Jurkat, Clone E6-1 (cell line): ENCODE data around the gene RBMS2.

Source experiments
- DNase-seq: peaks from one replicate; pipeline ENCODE4 v3.0.0-alpha.2; 2011; ENCODE audit warnings: low read depth, low spot score
- H3K4me3 ChIP-seq: 2 replicates; pipeline ENCODE4 v1.5.1; 2011; ENCODE audit warnings: mild to moderate bottlenecking, low read length, control low read depth, moderate library complexity

RBMS2 gene

GRCh38 chr12:56616244-56616643 lies 94.6 kb downstream of the RBMS2 start:
- no peak for DNase-seq
- no peak overlapping the region for H3K4me3 ChIP-seq

DNA sequence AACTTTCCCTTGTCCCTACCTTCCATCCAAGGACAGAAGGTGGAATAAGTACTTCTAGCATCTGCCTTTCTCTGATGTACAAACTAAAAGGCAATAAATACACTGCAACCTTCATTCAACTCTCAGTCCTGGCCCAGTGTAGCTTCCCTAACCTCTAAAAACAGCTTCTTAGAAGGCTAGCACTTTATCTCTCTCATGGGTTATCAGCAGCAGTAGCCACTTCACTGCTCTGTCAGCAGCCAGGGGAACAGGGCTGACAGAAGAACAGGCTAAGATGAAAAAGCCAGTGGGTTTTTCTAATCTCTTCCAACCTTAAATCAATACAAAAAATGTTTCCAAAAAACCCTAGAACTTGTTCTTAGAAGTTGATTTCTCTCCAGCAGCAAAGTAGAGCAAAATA lies 95.3 kb downstream of the RBMS2 start:
- no peak overlapping the region for H3K4me3 ChIP-seq
- DNase-seq: no peak

GRCh38 chr12:56622535-56622934 lies 100.9 kb downstream of the RBMS2 start:
- H3K4me3 ChIP-seq: no peak overlapping the region
- no peak for DNase-seq

GRCh38 chr12:56626701-56627100 lies 105.1 kb downstream of the RBMS2 start:
- H3K4me3 ChIP-seq: no peak overlapping the region
- no peak for DNase-seq

DNA sequence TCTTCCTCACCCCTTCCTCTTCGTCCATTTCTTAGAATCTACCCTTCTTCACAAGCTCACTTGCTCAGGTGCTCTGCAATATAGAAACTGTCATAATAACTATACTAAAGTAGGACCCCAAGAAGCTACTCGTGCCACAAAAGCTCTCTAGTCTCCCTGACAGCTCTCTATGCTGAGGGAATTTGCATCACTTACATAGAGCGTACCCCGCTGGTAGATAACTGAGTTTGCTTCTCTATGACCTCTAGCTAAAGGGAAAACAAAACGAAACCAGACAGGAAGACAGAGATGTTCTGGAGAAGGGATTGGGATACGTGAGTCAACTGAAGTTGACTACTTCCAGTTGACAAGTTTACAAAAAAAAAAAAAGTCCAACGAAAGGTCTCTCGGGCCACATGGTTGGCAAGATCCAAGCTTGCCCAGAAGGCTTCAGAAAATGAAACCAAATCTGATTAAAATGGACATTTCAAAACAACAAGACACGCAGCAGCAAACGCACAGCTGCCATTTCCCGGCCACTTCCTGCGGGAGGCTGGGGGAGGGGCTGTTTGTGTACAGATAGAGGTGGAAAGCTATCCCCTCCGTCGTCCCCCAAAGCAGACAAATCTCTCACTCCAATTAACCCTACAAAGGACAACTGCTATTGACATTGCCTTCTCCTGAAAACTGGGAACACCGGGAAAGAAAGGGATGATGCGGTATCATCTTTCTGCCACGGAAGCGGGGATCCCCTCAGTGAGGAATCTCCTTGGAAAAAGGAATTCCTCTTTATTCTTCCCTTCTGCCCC lies 107.2 kb downstream of the RBMS2 start:
- DNase-seq: peak; percentile 46
- H3K4me3 ChIP-seq: peak overlapping the region; percentile 97

GRCh38 chr12:56629459-56630179 lies 108.0 kb downstream of the RBMS2 start:
- no peak for DNase-seq

GRCh38 chr12:56630180-56630632 lies 108.6 kb downstream of the RBMS2 start, which contains the start of gene BAZ2A:
BAZ2A (minus strand) TSS chr12:56630326; CDS start chr12:56617530, 12,796 bp downstream.
- peak within 1 kb of the TSS; percentile 97 for H3K4me3 ChIP-seq
- DNase-seq: peak; percentile 72

More at GRCh38 chr12:56629459-56630179, 108.0 kb downstream of the RBMS2 start:
- peak overlapping the region; percentile 97 for H3K4me3 ChIP-seq

GRCh38 chr12:56631790-56632700 lies 110.4 kb downstream of the RBMS2 start:
- no peak overlapping the region for H3K4me3 ChIP-seq
- no peak for DNase-seq

DNA sequence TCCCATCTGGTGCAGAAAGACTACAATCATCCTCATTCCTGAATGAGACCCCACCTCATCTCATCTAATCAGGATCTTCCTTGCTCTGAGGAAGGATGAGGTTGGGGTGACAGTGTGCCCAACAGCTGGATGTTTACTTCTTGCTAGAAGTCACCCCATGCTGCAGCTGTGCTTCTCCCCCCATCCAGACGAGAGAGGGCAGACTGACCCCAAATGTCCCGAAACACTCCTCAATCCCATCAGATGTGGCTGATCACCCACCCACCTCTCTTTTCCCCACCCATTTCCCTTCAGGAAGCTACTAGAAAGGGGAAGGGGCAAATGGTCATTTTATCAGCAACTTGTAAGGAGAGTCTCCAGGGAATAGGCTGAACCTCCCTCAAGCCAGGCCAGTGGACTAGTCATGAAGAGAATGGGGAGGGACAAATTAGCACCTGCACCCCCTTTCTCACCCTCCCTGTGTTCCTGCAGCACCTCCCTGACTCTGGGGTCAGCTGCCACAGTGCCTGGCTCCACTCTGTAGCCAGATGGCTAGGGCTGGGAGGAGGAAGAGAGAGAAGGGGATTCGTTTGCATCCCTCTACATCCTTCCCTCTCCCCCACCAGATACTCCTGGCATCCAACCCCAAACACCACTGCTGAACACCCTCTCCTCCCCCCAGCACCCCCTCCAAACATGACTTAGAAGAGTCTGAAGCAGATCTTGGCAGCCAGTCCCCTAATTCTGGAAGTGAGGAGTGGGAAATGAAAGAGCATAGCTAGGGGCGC lies 111.3 kb downstream of the RBMS2 start:
- no peak for DNase-seq
- no peak overlapping the region for H3K4me3 ChIP-seq

DNA sequence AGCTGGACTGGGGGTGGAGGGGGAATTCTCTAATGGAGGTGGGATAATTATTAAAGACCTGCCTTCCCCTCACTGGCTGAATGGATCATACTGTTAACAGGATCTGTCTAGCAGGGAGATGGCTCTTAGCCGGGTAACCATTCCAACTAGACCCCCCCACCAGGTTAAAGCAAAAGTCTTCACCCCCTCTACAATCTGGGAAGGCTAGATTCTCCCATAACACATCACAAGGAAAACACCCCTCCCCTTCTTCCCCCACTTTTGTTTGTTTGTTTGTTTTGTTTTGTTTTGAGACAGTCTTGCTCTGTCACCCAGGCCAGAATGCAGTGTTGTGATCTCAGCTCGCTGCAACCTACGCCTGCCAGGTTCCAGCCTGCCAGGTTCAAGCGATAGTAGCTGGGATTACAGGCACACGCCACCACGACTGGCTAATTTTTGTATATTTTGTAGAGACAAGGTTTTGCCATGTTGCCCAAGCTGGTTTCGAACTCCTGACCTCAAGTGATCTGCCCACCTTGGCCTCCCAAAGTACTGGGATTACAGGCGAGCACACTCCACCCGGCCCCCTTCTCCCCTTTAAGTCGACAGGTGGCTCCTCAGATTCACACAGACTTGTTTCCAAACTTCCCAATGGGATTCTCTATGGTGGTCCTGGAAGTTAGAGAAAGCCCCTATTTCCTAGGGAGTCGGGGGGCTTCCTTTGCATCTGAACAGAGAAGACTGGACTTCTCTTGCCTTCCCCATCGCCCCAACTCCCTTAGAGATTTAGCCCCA lies 112.0 kb downstream of the RBMS2 start:
- H3K4me3 ChIP-seq: peak overlapping the region; percentile 81
- DNase-seq: no peak

DNA sequence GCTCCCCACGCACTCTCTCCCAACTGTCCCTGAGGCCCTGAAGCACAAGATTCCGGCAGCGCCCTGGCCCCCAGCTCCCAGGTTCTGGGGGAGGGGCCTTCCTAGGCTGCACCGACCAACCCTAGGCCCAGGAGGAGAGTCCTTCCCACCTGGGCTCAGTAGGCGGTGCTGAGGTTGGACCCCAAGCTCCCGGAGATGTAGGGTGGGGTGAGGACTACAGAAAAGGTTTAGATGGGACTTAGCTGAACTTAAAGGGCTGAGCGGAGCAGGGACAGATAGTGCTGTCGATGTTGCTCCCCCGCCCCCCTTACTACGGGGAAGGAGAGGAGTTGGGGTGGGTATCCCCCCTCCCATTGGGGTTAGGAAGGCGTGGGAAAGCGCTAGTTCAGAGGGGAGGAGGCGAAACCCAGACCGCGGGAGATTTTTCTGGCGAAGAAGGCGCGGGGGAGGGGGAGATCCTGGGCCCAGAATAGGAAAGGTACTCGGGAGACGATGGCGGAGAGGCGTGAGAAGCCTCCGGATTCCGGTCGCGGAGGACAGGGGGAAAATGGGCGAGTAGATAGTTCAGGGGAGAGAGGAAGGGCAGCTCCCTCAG lies 112.7 kb downstream of the RBMS2 start:
- no peak for DNase-seq
- peak overlapping the region; percentile 81 for H3K4me3 ChIP-seq

DNA sequence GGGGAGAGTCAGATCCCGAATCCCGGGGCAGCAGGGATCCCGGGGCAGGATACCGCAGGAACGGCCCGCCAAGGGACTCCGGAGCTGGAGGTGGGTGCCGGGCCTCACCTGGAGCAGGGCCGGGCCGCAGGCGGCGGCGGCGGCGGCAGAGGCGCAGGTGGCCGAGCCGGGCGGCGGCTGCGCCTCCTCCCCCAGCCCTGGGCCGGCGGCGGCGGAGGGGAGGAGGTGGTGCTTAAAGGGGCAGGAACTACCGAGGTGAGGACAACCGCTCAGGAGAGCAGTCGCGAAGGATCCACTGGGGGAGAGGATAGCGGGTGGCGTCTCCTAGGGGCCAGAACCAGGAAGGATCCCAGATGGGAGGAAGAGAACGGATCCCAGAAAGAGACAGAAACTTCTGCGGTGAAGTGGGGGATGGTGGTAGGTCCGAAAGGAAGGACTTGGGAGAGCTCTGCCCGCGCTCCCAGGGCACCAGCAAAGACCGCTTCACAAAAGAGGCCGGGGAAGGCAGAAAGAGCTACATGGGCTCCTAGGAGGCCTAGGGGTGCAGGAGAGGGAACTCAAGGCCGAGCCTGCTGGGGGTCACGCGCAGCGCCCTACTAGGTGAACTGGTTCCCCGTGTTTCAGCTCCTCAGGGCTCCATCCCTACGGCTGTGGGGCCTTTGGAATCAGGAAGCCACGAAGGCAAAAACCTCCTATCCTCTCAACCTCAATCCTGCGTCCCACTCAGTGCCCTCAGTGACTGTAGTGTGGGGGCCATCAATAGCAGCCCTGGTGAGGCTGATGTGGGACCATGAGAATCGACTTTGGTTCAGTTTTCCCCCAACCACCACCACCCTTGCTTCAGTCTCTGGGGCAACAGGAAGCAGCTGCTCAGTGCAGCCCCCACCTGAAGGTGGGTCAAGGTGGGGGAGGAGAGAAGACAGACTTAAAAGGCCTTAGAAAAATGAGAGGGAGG lies 113.5 kb downstream of the RBMS2 start:
- DNase-seq: peak; percentile 60
- H3K4me3 ChIP-seq: peak overlapping the region; percentile 81

DNA sequence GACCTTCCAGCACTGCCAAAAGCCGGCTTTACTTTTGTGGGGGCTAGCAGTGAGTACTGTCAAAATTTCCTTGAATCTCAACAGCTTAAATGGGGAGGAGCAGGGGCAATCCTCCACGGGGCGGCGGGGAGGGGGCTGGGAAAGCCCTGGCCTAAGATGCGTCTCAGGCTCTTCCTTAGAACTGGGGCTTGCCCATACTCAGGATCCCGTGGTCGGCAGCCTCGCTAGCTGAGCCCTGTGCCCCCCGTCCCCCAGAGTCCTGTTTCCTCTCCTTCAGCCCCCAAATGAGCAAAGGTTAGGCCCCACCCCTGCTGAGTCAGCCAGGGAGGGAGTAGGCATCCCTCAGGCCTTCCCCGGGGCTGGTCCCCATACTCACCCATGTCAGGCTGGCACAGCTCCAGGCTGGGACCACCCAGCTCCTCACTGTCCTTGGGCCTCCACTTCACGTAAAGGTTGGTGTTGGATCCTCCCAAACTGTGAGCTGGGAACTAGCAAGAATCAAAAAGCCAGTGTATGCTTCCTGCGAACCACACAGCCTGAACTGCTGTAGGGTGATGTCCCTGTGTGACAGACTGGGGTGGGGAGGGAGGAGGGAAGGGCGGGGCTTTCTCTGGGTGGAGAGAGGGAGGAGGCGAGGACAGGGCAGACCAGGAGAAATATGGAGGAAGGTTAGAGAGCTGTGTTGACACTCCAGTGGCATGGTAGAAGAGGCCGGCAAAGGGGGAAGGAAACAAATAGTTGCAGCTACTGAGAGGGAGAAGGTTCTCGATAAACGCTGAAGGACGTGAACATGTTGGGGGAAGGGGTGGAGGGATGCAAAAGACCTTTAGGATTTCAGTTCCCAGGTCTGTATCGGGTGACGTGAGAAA lies 114.4 kb downstream of the RBMS2 start:
- peak overlapping the region; percentile 81 for H3K4me3 ChIP-seq
- DNase-seq: peak; percentile 79

GRCh38 chr12:56636675-56637540 lies 115.3 kb downstream of the RBMS2 start:
- H3K4me3 ChIP-seq: peak overlapping the region; percentile 81
- peak; percentile 96 for DNase-seq

- no peak overlapping the region for H3K4me3 ChIP-seq
- no peak for DNase-seq
Observed at GRCh38 chr12:56637621-56638020, 116.0 kb downstream of the RBMS2 start.
